ENCODE data around the gene IGF1R. TPM values are rescaled to one million over a fixed set of nuclear protein-coding genes. Genes with fewer than 3 reads are reported as not detected.

Gene IGF1R
- total and polyA plus RNA-seq, 2 donors = 11.5 to 33.3 TPM

DNA sequence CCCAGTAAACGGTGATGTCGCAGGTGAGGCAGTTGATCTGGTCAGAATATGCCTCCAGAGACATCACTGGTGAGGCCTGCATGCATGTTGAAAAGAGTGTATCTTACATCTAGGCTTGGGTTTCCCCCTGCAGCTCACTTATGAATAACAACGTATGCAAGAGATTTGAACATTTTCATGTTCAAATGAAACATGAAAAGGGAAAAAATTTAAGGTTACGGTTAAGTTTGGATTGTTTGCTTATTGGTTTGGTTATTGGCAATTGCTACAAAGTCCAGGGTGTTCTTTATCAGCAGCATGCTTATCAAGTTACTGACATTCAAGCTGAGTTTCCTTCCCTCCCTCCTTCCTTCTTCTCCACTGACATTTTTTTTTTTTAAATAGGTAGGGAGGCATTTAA is 123.2 kb downstream of the IGF1R start:
- H3K27ac ChIP-seq (ENCODE audit: low read depth) = no peak overlapping the region

DNA sequence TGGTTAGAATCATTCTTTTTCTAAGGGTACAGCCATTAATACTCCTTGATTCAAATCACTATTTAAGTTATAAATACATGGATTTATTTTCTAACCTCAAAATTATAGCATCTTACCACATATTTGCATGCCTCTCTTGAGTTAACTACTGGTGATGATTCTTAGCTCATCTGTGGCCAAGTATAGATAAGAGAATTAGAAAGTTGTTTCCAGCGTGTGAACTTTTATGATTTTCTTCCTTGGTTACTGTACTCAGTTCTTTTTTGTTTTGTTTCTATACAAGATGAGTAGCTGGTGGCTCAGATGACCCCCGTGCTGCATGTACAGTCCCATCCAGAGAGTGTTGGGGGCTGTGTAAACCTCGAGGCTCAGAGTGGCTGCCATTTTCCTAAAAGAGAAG is 124.6 kb downstream of the IGF1R start:
- DNase-seq (ENCODE audit: extremely low spot score) = no peak
- no peak overlapping the region for H3K4me3 ChIP-seq (ENCODE audit: low read depth, low read length)
- 72% methylated on average over 3 of the region's 3 CpGs for WGBS
- no peaks in the 10 kb centered on the region for H3K4me1 ChIP-seq (ENCODE audit: insufficient read depth)
- H3K27ac ChIP-seq (ENCODE audit: low read depth) = no peak overlapping the region
- no peaks in the 10 kb centered on the region for H3K36me3 ChIP-seq (ENCODE audit: insufficient read depth)

More for the DNA sequence above, 123.2 kb downstream of the IGF1R start:
- Histone ChIP-seq H3K36me3 (ENCODE audit: insufficient read depth) (no peaks in the 10 kb centered on the region), H3K4me1 (ENCODE audit: insufficient read depth) (no peaks in the 10 kb centered on the region), H3K4me3 (ENCODE audit: low read depth, low read length) (no peak overlapping the region)
- 56% methylated on average over 4 of the region's 4 CpGs for WGBS
- no peak for DNase-seq (ENCODE audit: extremely low spot score)

DNA sequence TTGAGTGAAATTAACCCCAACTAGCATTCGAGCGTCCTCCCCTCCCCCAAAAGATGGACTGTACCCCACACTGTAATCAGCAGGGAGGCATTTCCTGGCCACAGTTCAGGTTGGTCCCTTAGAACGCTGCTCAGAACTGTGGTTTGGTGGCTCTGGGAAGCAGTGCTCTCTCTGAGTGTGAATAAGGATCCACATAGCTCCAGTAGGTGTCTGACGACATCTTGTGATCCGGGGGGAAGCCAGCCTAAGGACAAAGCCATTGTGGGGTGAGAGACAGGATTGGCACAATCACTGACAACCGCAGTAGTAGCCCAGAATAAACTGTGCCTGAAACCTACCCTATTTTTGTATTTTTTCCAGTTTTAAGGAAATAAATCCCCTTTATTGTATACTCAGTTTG is 125.3 kb downstream of the IGF1R start:
- H3K27ac ChIP-seq (ENCODE audit: low read depth) = no peak overlapping the region
- 85% methylated on average over 6 of the region's 6 CpGs for WGBS
- H3K4me1 ChIP-seq (ENCODE audit: insufficient read depth) = no peaks in the 10 kb centered on the region
- DNase-seq (ENCODE audit: extremely low spot score) = no peak
- H3K4me3 ChIP-seq (ENCODE audit: low read depth, low read length) = no peak overlapping the region
- H3K36me3 ChIP-seq (ENCODE audit: insufficient read depth) = no peaks in the 10 kb centered on the region

DNA sequence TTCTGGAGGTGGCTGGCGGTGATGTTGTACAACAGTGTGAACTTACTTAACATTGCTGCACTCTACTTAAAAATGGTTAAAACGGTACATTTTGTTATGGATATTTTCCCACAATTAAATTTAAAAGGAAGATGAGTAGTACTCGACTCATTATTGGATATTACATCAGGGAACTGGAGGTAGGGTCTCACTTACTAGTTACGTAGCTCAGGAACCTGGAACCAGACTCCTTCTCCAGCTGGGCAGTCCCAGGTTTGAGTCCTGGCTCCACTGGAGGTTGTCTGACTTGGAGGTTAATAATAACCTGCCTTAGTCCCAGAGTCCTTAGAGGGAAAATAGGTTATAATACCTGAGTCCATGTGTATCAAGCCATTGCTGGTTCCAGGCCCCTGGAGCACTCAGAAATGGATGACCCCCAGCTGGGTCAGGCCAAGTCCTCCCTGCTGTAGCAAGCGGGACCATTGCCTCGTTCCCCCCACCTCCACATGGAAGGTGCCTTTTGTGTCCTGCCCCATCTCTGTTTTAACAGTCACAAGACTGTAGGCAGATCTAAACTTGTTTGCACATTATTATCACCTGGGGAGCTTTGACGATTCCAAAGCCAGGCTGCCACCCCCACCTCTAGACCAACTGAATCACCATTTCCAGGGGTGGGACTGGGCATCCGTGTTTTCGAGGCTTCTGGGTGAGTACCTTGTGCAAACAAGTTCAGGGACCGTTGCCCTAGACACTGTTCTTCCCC is 126.6 kb downstream of the IGF1R start:
- Histone ChIP-seq H3K4me1 (ENCODE audit: insufficient read depth) (no peaks in the 10 kb centered on the region), H3K27ac (ENCODE audit: low read depth) (no peak overlapping the region), H3K36me3 (ENCODE audit: insufficient read depth) (no peaks in the 10 kb centered on the region), H3K4me3 (ENCODE audit: low read depth, low read length) (no peak overlapping the region)
- no peak for DNase-seq (ENCODE audit: extremely low spot score)
- WGBS = 86% methylated on average over 10 of the region's 10 CpGs

DNA sequence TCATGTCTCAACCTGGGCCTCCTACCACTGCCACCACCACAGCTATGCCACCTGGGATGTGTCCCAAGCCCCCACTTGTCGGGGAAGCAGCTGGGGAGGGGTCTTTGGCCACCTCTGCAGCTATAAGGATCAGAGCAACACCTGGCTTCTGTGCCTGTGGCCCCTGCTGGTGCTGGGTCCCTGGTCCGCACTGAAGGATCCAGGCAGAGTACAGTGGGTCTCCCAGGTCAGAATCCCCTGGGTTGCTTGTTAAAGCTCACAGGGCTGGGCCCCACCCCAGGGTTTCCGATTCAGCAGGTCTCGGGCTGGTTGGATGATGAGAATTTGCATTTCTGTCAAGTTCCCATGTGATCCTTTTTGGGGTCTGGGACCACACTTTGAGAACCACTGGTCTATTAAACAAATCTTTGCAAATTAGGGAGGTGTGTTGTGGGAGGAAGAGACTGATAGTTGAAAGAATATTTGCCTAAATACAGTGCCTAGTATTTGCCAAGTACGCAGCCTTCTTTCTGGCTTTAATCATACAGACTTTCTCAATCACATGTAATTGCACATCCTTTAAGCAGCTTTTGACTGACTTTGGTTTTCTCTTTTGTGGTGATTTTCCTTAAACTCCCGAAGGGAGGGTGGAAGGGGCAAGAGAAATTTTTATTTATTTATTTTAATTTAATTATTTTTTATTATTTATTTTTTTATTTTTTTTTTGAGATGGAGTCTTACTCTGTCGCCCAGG is 127.3 kb downstream of the IGF1R start:
- WGBS = 87% methylated on average over 7 of the region's 7 CpGs
- H3K36me3 ChIP-seq (ENCODE audit: insufficient read depth) = no peaks in the 10 kb centered on the region
- no peak for DNase-seq (ENCODE audit: extremely low spot score)

DNA sequence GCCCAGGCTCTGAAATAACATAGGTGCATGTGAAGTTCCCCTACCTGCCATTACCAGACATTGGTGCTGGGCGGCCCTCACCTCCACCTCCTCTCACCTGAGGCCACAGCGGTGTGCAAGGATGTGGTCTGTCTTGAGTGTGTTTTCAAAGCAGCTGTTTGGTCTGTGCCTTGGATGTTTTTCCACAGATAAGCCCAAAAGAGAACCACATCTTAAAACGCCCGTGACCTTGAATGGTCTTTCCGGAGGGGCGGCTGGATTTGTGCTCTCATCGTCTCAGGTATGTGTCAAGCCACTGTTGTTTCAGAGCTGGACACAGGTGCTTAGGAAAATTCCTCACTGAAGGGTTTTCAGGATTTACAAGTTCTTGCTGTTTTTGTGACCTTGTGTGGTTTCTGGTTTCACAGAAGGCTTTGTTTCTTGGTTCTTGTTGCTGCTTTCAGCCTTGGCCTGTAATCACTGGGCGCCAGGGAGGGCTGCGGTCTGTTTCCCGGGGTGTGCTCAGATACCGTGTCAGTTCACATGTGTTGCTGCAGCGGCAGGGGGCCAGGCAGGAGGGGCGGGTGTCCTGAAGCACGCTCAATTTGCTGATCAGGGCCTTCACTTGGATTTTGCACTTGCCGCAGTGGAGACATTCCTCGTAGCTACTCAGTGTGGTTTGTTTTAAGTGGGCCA is 128.4 kb downstream of the IGF1R start:
- Histone ChIP-seq H3K4me1 (ENCODE audit: insufficient read depth) (no peaks in the 10 kb centered on the region), H3K27ac (ENCODE audit: low read depth) (peak overlapping the region; percentile 3), H3K36me3 (ENCODE audit: insufficient read depth) (no peaks in the 10 kb centered on the region), H3K4me3 (ENCODE audit: low read depth, low read length) (no peak overlapping the region)
- DNase-seq (ENCODE audit: extremely low spot score) = no peak
- WGBS = 47% methylated on average over 16 of the region's 16 CpGs

More for the DNA sequence above, 127.3 kb downstream of the IGF1R start:
- Histone ChIP-seq H3K4me1 (ENCODE audit: insufficient read depth) (no peaks in the 10 kb centered on the region), H3K27ac (ENCODE audit: low read depth) (no peak overlapping the region), H3K4me3 (ENCODE audit: low read depth, low read length) (no peak overlapping the region)

DNA sequence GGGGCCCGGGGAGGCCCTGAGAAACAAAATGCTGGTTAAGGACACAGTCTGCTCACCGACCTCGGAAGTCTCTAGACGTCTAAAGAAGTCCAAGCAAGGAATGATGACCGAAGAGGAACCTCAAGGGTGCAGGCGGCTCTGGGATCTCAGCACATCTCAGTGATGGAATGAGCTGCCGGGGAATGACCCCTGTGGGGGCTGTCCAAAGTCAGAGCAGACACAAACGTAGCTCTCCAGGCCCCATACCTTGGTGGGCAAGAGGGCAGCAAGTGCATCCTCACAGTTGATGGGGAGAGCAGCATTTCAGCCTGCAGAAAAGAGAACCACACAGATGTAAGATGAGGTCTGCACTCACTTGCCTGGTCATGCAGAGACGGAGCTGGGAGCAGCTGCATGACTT is 129.1 kb downstream of the IGF1R start:
- Histone ChIP-seq H3K4me3 (ENCODE audit: low read depth, low read length) (no peak overlapping the region), H3K27ac (ENCODE audit: low read depth) (no peak overlapping the region), H3K36me3 (ENCODE audit: insufficient read depth) (no peaks in the 10 kb centered on the region), H3K4me1 (ENCODE audit: insufficient read depth) (no peaks in the 10 kb centered on the region)
- DNase-seq (ENCODE audit: extremely low spot score) = no peak
- 84% methylated on average over 9 of the region's 9 CpGs for WGBS

DNA sequence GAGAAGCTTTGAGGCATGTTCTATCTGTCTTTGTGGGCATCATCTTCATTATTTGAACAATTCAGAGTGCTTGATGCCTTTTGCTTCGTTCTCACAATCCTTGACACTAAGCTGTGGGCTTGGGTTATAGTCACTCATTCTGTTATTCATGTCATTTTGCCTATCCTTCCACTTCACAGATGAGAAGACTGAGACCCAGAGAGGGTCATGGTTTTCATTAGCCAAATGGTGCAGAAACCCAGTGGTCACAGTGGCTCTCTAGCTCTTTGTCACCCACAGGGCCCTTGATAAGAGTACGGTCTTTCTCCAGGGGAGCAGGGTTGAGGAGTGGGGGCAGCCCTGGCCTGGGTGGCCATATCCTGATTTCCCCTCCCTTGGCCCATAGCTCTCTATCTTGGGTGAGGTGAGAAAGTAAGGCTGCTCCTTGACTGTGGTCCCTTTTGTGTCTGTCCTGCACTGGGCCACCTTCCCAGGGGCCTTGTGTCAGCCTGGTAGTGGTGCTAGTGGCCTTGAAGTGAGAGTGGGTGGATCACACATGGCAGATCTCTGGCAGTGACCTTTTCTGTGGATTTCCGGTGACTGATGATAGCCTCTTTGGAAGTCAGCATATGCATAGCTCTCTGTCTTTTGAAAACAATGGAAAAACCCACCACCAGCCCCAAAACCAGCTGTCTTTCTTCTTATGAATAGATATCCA is 130.1 kb downstream of the IGF1R start:
- no peaks in the 10 kb centered on the region for H3K36me3 ChIP-seq (ENCODE audit: insufficient read depth)
- DNase-seq (ENCODE audit: extremely low spot score) = no peak
- no peak overlapping the region for H3K4me3 ChIP-seq (ENCODE audit: low read depth, low read length)
- H3K27ac ChIP-seq (ENCODE audit: low read depth) = no peak overlapping the region
- no peaks in the 10 kb centered on the region for H3K4me1 ChIP-seq (ENCODE audit: insufficient read depth)
- WGBS = 90% methylated on average over 3 of the region's 3 CpGs

DNA sequence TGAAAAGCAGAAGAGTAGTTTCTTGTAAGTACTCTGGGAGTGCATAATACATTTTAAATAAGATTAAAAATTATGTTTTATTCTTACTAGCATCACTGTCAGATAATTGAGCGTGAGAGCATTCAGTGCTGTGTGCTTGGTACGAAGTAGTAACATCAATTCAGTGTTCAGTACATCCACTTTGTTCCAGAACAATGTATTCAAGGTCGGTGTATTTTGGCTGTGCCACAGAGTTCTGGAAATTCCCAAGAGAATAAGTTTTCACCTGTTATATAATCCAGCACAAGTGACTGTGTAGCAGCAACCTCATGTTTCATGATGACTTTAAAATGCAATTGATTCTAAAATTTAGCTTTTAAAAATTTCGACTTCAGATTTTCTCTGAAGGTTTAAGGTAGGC is 130.6 kb downstream of the IGF1R start:
- Histone ChIP-seq H3K4me1 (ENCODE audit: insufficient read depth) (no peaks in the 10 kb centered on the region), H3K27ac (ENCODE audit: low read depth) (no peak overlapping the region), H3K36me3 (ENCODE audit: insufficient read depth) (no peaks in the 10 kb centered on the region), H3K4me3 (ENCODE audit: low read depth, low read length) (no peak overlapping the region)
- DNase-seq (ENCODE audit: extremely low spot score) = no peak
- WGBS = 91% methylated on average over 4 of the region's 4 CpGs

DNA sequence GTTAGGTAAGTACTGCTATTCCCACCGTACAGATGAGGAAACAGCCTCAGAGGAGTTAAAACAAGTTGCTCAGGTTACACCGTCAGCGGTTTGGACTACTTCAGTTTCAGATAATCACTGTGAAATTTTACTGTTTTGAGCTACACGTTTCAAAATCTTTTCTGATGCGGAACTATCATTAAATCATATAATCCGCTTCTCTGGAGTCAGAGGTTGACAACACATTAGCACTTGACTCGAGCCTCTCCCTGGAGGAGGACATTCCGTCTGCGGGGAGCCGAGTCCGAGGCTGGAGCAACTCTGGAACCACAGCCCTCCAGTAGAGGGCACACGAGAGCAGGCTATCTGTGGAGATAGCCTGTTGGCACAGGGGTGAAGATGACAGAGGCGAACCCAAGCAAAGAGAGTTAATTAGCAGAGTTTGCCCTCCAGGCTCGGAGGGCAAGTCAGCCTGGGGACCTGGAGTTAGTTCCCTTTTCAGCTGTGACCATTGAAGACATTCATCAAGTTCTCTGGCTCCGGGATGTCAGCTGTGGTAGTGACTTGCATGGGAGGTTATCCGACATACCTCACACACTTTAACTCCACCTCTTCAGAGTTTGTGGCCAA is 131.2 kb downstream of the IGF1R start:
- Histone ChIP-seq H3K4me1 (ENCODE audit: insufficient read depth) (no peaks in the 10 kb centered on the region), H3K27ac (ENCODE audit: low read depth) (no peak overlapping the region), H3K36me3 (ENCODE audit: insufficient read depth) (no peaks in the 10 kb centered on the region), H3K4me3 (ENCODE audit: low read depth, low read length) (no peak overlapping the region)
- 45% methylated on average over 16 of the region's 16 CpGs for WGBS
- DNase-seq (ENCODE audit: extremely low spot score) = no peak

DNA sequence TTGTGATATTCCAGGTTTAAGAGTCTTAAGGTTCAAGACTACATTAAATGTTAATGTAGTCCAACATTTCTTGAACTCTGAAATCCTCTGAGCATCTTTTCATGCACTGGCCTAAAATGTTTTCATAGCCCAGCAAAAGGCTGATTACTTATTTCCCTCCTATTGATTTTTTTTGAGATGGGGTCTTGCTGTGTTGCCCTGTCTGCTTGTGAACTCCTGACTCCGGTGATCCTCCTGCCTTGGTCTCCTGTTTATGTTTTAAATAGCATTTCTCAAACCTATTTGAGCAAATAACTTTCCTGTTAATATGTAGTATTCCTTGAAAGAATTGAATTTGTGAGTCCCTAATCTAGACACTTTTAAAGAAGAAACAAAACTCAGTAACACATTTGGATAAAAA is 133.5 kb downstream of the IGF1R start:
- no peaks in the 10 kb centered on the region for H3K36me3 ChIP-seq (ENCODE audit: insufficient read depth)
- no peak overlapping the region for H3K27ac ChIP-seq (ENCODE audit: low read depth)
- no peaks in the 10 kb centered on the region for H3K4me1 ChIP-seq (ENCODE audit: insufficient read depth)
- DNase-seq (ENCODE audit: extremely low spot score) = no peak
- no peak overlapping the region for H3K4me3 ChIP-seq (ENCODE audit: low read depth, low read length)
- 100% methylated on average over 1 of the region's 1 CpG for WGBS

DNA sequence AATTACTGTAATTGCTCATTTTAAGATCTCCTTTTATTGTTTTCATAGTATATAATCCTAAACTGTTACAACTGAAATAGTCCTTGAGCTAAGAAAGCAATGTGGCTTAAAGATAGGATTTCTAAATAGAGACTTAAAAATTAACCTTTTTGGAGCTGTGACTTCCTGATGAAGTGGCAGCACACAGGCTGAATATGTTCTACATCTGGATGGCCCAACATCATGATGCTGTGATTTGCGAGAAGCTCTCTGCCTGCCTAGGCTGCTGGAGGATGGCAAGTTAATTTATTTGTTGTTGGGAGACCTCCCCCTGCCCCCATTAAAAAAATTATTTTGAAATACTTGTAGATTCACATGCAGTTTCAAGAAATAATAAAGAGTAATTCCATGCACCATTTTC is 134.5 kb downstream of the IGF1R start:
- Histone ChIP-seq H3K27ac (ENCODE audit: low read depth) (no peak overlapping the region), H3K4me3 (ENCODE audit: low read depth, low read length) (no peak overlapping the region), H3K36me3 (ENCODE audit: insufficient read depth) (no peaks in the 10 kb centered on the region), H3K4me1 (ENCODE audit: insufficient read depth) (no peaks in the 10 kb centered on the region)
- 92% methylated on average over 1 of the region's 1 CpG for WGBS
- DNase-seq (ENCODE audit: extremely low spot score) = no peak

DNA sequence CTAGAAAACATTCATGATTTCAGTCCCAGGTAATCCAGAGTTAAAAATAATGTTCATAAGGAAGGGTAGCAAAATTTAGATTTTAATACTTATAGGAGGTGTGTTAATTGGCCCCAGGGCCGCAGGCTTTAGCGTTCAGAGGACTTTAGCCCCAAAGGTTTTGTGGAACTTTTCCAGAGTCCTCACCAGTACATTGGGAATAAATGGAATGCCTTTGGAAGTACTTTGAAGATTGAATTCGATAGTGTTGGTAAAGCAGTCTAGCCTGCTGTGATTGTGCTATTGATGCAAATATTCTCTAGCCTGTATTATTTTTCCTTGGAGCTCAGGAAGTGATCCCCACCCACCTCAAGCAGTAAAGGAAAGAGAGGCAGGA is 137.1 kb downstream of the IGF1R start:
- 87% methylated on average over 3 of the region's 3 CpGs for WGBS
- no peak for DNase-seq (ENCODE audit: extremely low spot score)
- Histone ChIP-seq H3K4me3 (ENCODE audit: low read depth, low read length) (no peak overlapping the region), H3K4me1 (ENCODE audit: insufficient read depth) (no peaks in the 10 kb centered on the region), H3K27ac (ENCODE audit: low read depth) (no peak overlapping the region), H3K36me3 (ENCODE audit: insufficient read depth) (no peaks in the 10 kb centered on the region)
